ENCODE data around the gene TTLL11. TPM values are rescaled to one million over a fixed set of nuclear protein-coding genes. Genes with fewer than 3 reads are reported as not detected.

TTLL11 gene
- total and polyA plus RNA-seq, 5 donors from 2014 or later = 2.0 to 6.1 (median 3.5) TPM

- H3K27ac ChIP-seq (ENCODE audit: insufficient read depth, low read length, poor library complexity, severe bottlenecking) = no peak overlapping the region
- H3K36me3 ChIP-seq (ENCODE audit: control insufficient read depth, insufficient read depth, low read length) = no peaks in the 10 kb centered on the region
Measured at GRCh38 chr9:121914604-121915303, 178.4 kb downstream of the TTLL11 start.

GRCh38 chr9:121914017-121914595, 179.0 kb downstream of the TTLL11 start:
- Histone ChIP-seq H3K9me3 (ENCODE audit: control insufficient read depth in 2 of 2, low read length in 2 of 2) (no peaks in the 10 kb centered on the region), H3K4me3 (ENCODE audit: low read depth, low read length) (no peak overlapping the region), H3K27me3 (ENCODE audit: control insufficient read depth, insufficient read depth, low read length) (no peaks in the 10 kb centered on the region), H3K4me1 (ENCODE audit: control insufficient read depth, insufficient read depth, low read length, poor library complexity, severe bottlenecking) (no peaks in the 10 kb centered on the region), H3K27ac (ENCODE audit: insufficient read depth, low read length, poor library complexity, severe bottlenecking) (no peak overlapping the region), H3K36me3 (ENCODE audit: control insufficient read depth, insufficient read depth, low read length) (no peaks in the 10 kb centered on the region)
- H3K4me3 Mint-ChIP-seq = no peak overlapping the region
- ATAC-seq (ENCODE audit: low read depth in 2 of 2) (no peak), DNase-seq (no peak)
- no peaks in the 10 kb centered on the region for H3K27me3 Mint-ChIP-seq
- no peaks in the 10 kb centered on the region for H3K36me3 Mint-ChIP-seq
- H3K4me1 Mint-ChIP-seq = no peaks in the 10 kb centered on the region
- no peak overlapping the region for H3K27ac Mint-ChIP-seq
- no peaks in the 10 kb centered on the region for H3K9me3 Mint-ChIP-seq

More at GRCh38 chr9:121914604-121915303, 178.4 kb downstream of the TTLL11 start:
- Mint-ChIP-seq H3K27ac (no peak overlapping the region), H3K36me3 (no peaks in the 10 kb centered on the region), H3K9me3 (no peaks in the 10 kb centered on the region), H3K27me3 (no peaks in the 10 kb centered on the region), H3K4me1 (no peaks in the 10 kb centered on the region), H3K4me3 (no peak overlapping the region)
- no peak for DNase-seq
- no peak for ATAC-seq (ENCODE audit: low read depth in 2 of 2)
- H3K4me1 ChIP-seq (ENCODE audit: control insufficient read depth, insufficient read depth, low read length, poor library complexity, severe bottlenecking) = no peaks in the 10 kb centered on the region
- no peaks in the 10 kb centered on the region for H3K27me3 ChIP-seq (ENCODE audit: control insufficient read depth, insufficient read depth, low read length)
- no peaks in the 10 kb centered on the region for H3K9me3 ChIP-seq (ENCODE audit: control insufficient read depth in 2 of 2, low read length in 2 of 2)
- no peak overlapping the region for H3K4me3 ChIP-seq (ENCODE audit: low read depth, low read length)

GRCh38 chr9:121912812-121913627, 180.1 kb downstream of the TTLL11 start:
- Mint-ChIP-seq H3K4me3 (no peak overlapping the region), H3K9me3 (no peaks in the 10 kb centered on the region), H3K36me3 (no peaks in the 10 kb centered on the region), H3K4me1 (no peaks in the 10 kb centered on the region), H3K27me3 (no peaks in the 10 kb centered on the region), H3K27ac (no peak overlapping the region)
- ATAC-seq (ENCODE audit: low read depth in 2 of 2) (no peak), DNase-seq (no peak)
- H3K27me3 ChIP-seq (ENCODE audit: control insufficient read depth, insufficient read depth, low read length) = no peaks in the 10 kb centered on the region
- H3K9me3 ChIP-seq (ENCODE audit: control insufficient read depth in 2 of 2, low read length in 2 of 2) = no peaks in the 10 kb centered on the region
- H3K4me3 ChIP-seq (ENCODE audit: low read depth, low read length) = no peak overlapping the region
- H3K36me3 ChIP-seq (ENCODE audit: control insufficient read depth, insufficient read depth, low read length) = no peaks in the 10 kb centered on the region
- H3K27ac ChIP-seq (ENCODE audit: insufficient read depth, low read length, poor library complexity, severe bottlenecking) = no peak overlapping the region
- no peaks in the 10 kb centered on the region for H3K4me1 ChIP-seq (ENCODE audit: control insufficient read depth, insufficient read depth, low read length, poor library complexity, severe bottlenecking)

- H3K36me3 Mint-ChIP-seq = peaks cover 2% of the 10 kb centered on the region
- Histone ChIP-seq H3K4me3 (ENCODE audit: low read depth, low read length) (no peak overlapping the region), H3K27me3 (ENCODE audit: control insufficient read depth, insufficient read depth, low read length) (no peaks in the 10 kb centered on the region), H3K9me3 (ENCODE audit: control insufficient read depth in 2 of 2, low read length in 2 of 2) (no peaks in the 10 kb centered on the region), H3K4me1 (ENCODE audit: control insufficient read depth, insufficient read depth, low read length, poor library complexity, severe bottlenecking) (no peaks in the 10 kb centered on the region), H3K36me3 (ENCODE audit: control insufficient read depth, insufficient read depth, low read length) (no peaks in the 10 kb centered on the region), H3K27ac (ENCODE audit: insufficient read depth, low read length, poor library complexity, severe bottlenecking) (no peak overlapping the region)
- no peak overlapping the region for H3K4me3 Mint-ChIP-seq
- no peak for ATAC-seq (ENCODE audit: low read depth in 2 of 2)
- DNase-seq = no peak
- no peak overlapping the region for H3K27ac Mint-ChIP-seq
- no peaks in the 10 kb centered on the region for H3K4me1 Mint-ChIP-seq
- H3K27me3 Mint-ChIP-seq = no peaks in the 10 kb centered on the region
- H3K9me3 Mint-ChIP-seq = no peaks in the 10 kb centered on the region
Measured at GRCh38 chr9:121910491-121911040, 182.5 kb downstream of the TTLL11 start.

GRCh38 chr9:121909111-121909510, 184.0 kb downstream of the TTLL11 start:
- no peaks in the 10 kb centered on the region for H3K36me3 ChIP-seq (ENCODE audit: control insufficient read depth, insufficient read depth, low read length)

DNA sequence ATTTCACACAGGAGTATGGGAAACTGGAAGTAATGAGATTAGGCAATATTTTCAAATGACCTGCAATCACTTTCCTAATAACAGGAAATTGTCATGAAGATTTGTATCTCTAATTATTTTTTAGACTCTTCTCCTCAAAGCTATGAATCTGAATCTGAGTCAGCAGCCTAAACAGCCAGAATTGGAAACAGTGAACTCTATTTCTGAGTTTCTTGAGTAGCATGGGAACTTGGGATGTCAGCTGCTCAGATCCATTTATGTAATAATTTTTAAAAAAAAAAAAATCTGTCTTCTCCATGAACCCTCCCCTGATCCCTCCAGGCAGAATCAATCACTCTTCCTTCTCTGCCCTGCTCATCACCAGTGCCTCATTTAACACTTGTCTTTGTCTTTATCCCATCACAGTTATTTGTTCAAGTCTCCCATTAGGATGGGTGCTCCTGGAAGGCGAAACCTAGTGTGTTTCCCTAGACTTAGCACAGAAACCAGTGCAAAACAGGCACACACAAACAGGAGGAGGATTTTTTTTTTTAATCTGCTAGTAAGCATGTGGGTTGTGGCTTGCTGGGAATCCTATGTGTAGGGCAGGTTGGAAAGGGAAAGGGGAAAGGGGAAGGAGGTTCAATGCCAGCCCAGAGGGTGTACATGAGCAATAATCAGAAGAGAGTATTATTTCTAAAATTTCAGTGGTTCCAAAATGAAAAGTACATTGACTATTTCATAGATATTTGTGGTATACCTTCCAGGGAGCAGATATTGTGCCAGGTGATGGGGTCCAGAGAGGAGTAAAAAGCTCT, 186.8 kb downstream of the TTLL11 start:
- ATAC-seq (ENCODE audit: low read depth in 2 of 2) = no peak
- no peaks in the 10 kb centered on the region for H3K27me3 Mint-ChIP-seq
- no peak overlapping the region for H3K27ac ChIP-seq (ENCODE audit: insufficient read depth, low read length, poor library complexity, severe bottlenecking)
- H3K36me3 Mint-ChIP-seq = peaks cover 2% of the 10 kb centered on the region
- H3K27me3 ChIP-seq (ENCODE audit: control insufficient read depth, insufficient read depth, low read length) = no peaks in the 10 kb centered on the region
- no peak overlapping the region for H3K27ac Mint-ChIP-seq
- DNase-seq = no peak
- H3K9me3 Mint-ChIP-seq = no peaks in the 10 kb centered on the region
- no peaks in the 10 kb centered on the region for H3K9me3 ChIP-seq (ENCODE audit: control insufficient read depth in 2 of 2, low read length in 2 of 2)
- no peaks in the 10 kb centered on the region for H3K4me1 Mint-ChIP-seq
- H3K4me3 Mint-ChIP-seq = no peak overlapping the region
- H3K4me3 ChIP-seq (ENCODE audit: low read depth, low read length) = no peak overlapping the region
- H3K36me3 ChIP-seq (ENCODE audit: control insufficient read depth, insufficient read depth, low read length) = no peaks in the 10 kb centered on the region
- no peaks in the 10 kb centered on the region for H3K4me1 ChIP-seq (ENCODE audit: control insufficient read depth, insufficient read depth, low read length, poor library complexity, severe bottlenecking)

More at GRCh38 chr9:121909111-121909510, 184.0 kb downstream of the TTLL11 start:
- no peak for ATAC-seq (ENCODE audit: low read depth in 2 of 2)
- no peak overlapping the region for H3K27ac ChIP-seq (ENCODE audit: insufficient read depth, low read length, poor library complexity, severe bottlenecking)
- no peaks in the 10 kb centered on the region for H3K4me1 ChIP-seq (ENCODE audit: control insufficient read depth, insufficient read depth, low read length, poor library complexity, severe bottlenecking)
- Mint-ChIP-seq H3K4me1 (no peaks in the 10 kb centered on the region), H3K36me3 (peaks cover 2% of the 10 kb centered on the region), H3K4me3 (no peak overlapping the region), H3K27me3 (no peaks in the 10 kb centered on the region), H3K9me3 (no peaks in the 10 kb centered on the region), H3K27ac (no peak overlapping the region)
- DNase-seq = no peak
- no peaks in the 10 kb centered on the region for H3K9me3 ChIP-seq (ENCODE audit: control insufficient read depth in 2 of 2, low read length in 2 of 2)
- no peak overlapping the region for H3K4me3 ChIP-seq (ENCODE audit: low read depth, low read length)
- H3K27me3 ChIP-seq (ENCODE audit: control insufficient read depth, insufficient read depth, low read length) = no peaks in the 10 kb centered on the region

DNA sequence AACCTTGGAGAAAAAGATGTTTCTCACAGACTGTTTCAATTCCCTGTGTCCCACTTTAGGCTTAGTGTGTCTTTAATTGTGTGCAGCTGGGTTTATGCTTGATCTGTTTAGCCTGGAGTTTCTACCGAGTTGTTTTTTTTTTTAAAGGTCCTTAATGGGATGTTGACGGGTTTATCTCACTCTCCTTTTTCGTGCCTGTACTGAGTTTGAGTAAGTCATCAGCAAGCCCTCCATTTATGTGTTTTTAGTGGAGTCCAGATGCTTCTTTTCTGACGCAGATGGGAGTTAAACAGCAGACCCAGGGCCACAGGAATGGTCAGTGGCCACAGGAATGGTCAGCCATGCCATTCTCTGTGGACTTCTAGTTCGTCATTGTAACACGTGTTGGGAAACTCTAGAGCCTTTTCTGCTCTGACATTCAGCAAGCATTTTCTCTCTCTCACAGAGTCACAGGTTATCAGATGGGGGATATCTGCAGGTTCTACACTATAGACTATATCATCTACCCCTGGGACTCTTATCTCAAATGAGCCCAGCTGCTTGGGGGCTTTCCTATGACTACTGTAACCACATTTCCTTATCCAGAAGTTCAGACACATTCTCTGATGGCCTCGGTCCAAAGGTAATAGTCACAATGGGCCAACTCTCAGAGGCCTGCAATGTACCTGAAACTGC, 190.5 kb downstream of the TTLL11 start:
- H3K27me3 ChIP-seq (ENCODE audit: control insufficient read depth, insufficient read depth, low read length) = no peaks in the 10 kb centered on the region
- DNase-seq (no peak), ATAC-seq (ENCODE audit: low read depth in 2 of 2) (no peak)
- no peak overlapping the region for H3K4me3 ChIP-seq (ENCODE audit: low read depth, low read length)
- no peaks in the 10 kb centered on the region for H3K4me1 ChIP-seq (ENCODE audit: control insufficient read depth, insufficient read depth, low read length, poor library complexity, severe bottlenecking)
- no peaks in the 10 kb centered on the region for H3K36me3 ChIP-seq (ENCODE audit: control insufficient read depth, insufficient read depth, low read length)
- H3K36me3 Mint-ChIP-seq = peaks cover under 1% of the 10 kb centered on the region
- no peaks in the 10 kb centered on the region for H3K9me3 ChIP-seq (ENCODE audit: control insufficient read depth in 2 of 2, low read length in 2 of 2)
- no peaks in the 10 kb centered on the region for H3K4me1 Mint-ChIP-seq
- H3K9me3 Mint-ChIP-seq = peaks cover 0 to 6% (median 0%) of the 10 kb centered on the region in 7 donors
- H3K4me3 Mint-ChIP-seq = no peak overlapping the region
- no peaks in the 10 kb centered on the region for H3K27me3 Mint-ChIP-seq
- no peak overlapping the region for H3K27ac Mint-ChIP-seq
- no peak overlapping the region for H3K27ac ChIP-seq (ENCODE audit: insufficient read depth, low read length, poor library complexity, severe bottlenecking)

Measured in CD4-positive, CD25-positive, alpha-beta regulatory T cell (primary cell).